ENCODE measurements around the gene ATF7.

DNA sequence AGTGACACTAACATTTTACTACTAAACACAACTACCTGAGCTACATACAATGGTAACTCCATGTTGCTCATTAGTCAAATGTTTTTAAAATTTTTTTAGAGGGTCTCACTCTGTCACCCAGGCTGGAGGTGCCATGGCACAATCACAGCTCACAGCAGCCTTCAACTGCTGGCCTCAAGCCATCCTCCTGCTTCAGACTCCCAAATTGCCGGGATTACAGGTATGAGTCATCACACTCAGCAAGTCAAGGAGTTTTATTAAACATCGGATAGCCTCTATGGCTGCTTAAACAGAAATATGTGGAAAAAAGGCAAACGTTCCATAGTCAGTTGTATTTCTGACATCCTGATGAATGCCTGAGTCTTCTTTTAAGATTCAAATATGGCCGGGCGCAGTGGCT is 107.8 kb downstream of the ATF7 start:
- TF ChIP-seq, protein P1, sequence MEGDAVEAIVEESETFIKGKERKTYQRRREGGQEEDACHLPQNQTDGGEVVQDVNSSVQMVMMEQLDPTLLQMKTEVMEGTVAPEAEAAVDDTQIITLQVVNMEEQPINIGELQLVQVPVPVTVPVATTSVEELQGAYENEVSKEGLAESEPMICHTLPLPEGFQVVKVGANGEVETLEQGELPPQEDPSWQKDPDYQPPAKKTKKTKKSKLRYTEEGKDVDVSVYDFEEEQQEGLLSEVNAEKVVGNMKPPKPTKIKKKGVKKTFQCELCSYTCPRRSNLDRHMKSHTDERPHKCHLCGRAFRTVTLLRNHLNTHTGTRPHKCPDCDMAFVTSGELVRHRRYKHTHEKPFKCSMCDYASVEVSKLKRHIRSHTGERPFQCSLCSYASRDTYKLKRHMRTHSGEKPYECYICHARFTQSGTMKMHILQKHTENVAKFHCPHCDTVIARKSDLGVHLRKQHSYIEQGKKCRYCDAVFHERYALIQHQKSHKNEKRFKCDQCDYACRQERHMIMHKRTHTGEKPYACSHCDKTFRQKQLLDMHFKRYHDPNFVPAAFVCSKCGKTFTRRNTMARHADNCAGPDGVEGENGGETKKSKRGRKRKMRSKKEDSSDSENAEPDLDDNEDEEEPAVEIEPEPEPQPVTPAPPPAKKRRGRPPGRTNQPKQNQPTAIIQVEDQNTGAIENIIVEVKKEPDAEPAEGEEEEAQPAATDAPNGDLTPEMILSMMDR (IDR thresholded peaks at IDR 0.05; ENCODE audit: low read depth, low read length, poor library complexity, severe bottlenecking): no peak
- no peak for TF ChIP-seq EZH2phosphoT487 (IDR thresholded peaks at IDR 0.05; ENCODE audit: borderline replicate concordance, low read length)

Measured in DOHH2 (cell line).